GM21717 (cell line): ENCODE data around the gene BRSK2.
"Not testable (repeated sequence)": the region's sequence is repeated elsewhere in the genome, so short reads cannot be mapped to it uniquely, and the experiment has no call there.

Source experiments
- ATAC-seq: cut with Tn5 transposase; IDR thresholded peaks from one replicate; pipeline ENCODE4 v1.9.1; 2021; ENCODE audit warnings: mild to moderate bottlenecking, moderate library complexity; ENCODE audit not compliant: unreplicated experiment

Gene BRSK2

DNA sequence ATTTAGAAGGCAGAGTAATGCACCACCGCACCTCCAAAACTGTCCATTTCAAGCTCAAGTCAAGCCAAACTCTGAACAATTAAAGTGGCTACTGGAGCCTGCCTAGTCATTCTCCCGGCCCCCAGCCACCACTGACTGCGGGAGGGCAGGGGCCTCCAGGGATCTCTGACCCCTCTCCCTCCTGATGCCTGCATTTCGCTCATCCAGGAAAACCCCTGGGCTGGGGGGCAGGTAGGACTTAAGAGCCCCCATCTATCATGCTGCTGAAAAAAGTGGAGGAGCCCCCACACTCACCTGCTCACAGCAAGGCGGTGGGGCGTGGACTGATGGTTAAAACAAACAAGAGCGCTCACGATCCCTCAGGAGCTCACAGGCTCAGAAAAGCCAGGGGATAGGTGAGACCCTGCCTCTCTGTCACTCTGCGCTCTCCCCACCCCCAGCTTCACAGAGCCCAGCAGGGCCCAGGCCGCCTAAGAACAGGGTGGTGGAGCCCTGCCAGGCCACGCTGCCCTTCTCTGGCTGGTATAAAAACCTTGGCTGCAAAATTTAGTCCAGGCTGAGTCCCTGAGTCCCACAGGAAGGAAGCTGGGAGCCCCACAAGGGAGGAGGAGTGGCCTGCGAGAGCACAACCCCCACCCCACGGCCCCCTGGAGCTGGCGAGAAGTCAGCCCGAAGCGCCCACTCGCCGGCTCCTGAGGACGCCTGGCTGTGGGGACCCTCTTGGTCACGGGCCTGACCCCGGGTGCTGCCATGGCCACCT is 117.8 kb downstream of the BRSK2 start:
- ATAC-seq, result no peak

DNA sequence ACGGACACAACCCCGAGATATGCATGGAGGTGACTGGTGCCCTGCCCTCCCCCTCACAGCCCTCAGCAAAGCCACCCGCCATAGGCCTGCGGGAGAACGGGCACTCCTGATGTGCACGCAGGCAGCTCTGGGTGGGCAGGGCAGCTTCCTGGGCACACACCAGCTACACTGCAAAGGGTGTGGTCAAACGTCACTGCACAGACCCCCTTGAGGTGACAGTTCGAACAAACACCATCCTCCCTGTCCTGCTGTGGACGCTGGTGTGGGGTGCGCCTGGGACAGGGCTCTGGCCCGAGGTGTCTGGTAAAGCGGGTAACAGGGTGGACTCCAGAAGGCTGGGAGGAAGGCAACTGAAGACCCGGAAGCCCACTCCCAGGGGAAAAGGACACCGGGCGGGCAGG is 118.8 kb downstream of the BRSK2 start:
- ATAC-seq, result no peak

DNA sequence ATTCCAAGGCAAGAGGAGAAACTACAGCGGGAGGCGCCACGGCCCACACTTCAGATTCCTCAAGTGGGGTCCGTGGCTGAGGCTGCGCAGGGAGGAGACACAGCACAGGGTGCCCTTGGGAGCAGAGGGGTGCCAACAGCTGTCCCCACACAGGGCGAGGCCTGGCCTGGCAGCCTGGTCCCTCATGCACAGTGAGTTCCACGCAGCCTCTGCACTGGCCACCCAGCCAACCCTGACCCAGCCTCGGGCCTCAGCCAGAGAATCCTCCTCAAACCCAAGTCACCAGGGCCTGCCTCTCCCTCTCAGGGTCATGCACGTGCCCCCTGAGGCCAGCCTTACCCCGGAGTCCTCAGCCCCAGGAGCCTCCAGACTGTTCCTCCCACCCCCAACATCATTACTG is 119.3 kb downstream of the BRSK2 start:
- no peak for ATAC-seq

DNA sequence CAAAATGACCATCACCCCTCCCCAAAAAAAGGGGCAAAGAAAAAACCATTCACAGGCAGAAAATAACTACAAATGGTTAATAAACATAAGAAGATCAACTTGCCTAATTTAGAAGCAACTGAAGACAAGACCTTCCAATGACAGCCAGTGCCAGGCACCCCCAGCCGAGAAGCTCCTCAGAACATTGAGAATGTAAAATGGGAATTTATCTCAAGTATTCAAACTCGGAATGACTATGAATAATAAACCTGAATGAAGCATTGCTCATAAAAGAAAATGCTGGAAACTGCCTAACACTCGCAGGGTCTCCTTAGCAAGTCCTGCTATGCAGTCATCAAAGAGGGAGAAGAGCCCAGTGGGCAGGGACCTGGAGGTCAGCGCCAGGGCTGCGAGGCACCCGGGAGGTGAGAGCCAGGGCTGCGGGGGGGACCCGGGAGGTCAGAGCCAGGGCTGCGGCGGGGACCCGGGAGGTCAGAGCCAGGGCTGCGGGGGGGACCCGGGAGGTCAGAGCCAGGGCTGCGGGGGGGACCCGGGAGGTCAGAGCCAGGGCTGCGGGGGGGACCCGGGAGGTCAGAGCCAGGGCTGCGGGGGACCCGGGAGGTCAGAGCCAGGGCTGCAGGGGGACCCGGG is 120.0 kb downstream of the BRSK2 start:
- ATAC-seq, result no peak

DNA sequence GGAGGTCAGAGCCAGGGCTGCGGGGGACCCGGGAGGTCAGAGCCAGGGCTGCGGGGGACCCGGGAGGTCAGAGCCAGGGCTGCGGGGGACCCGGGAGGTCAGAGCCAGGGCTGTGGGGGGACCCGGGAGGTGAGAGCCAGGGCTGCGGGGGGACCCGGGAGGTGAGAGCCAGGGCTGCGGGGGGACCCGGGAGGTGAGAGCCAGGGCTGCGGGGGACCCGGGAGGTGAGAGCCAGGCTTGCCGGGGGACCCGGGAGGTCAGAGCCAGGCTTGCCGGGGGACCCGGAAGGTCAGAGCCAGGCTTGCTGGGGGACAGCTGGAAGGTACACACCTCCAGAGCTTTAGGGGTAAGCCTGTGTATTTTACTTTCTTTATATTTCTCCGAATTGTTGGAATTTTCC is 120.6 kb downstream of the BRSK2 start:
- not testable (repeated sequence) for ATAC-seq

DNA sequence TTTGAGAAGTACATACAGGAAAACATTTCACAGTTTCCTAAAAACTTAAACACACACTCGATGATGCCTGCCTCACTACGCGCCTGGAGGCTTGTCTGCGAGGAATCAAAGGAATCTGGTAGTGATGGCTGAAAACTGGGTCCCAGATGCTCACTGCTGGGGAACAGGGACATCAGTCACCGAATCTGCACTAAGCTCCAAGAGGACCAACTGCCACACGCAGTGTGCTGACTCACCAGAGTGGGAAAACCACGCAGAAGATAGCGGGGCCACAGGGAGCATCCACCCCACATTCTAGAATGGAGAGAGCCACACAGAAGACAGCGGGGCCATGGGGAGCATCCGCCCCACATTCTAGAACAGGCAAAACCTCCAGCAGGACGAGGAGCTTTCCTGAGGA is 121.2 kb downstream of the BRSK2 start:
- no peak for ATAC-seq

DNA sequence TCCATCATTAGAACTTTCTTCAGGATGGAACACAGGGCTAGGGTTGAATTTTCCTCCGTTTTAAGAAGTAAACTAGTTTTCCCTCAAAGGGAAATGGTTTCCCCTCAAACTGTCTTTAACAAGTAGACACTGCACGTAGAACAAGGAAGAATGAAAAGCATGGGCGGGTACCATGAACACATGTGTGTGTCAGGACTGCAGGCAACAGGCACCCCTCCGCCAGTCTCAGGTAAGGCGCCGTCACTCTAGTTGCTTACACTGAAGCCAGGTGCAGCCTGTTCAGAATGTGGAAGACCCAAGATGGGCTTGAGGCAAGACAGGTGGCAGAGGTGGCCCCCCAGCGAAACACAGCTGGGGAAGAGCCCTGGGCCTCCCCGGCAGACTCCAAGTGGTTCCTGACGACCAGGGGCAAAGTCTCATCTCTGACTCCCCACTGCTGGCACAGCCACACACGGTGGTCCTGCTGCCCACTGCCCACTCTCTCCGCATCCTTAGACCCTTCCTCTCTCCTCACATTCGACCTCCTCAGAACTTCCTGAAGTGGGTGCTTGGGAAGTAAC is 122.3 kb downstream of the BRSK2 start:
- ATAC-seq, result no peak
